Right lobe of liver (tissue), 6 donors: ENCODE data around the gene TGM2. TPM values are rescaled to one million over a fixed set of nuclear protein-coding genes. Genes with fewer than 3 reads are reported as not detected.

Experiments used
- ATAC-seq, 4 donors: fragments of 200-7000 bp; cut with Tn5 transposase; one replicate each; pipeline ENCODE4 v1.9.1; 2020; ENCODE audit warnings: mild to moderate bottlenecking in 4 of 4, moderate library complexity in 4 of 4
- DNase-seq, 3 donors: peaks; one replicate each; pipeline ENCODE4 v3.0.0-alpha.2; 2020
- H3K27ac ChIP-seq, 3 donors: fragments of 200-600 bp; one replicate each; pipeline ENCODE4 v1.8.0; 2022
- H3K27me3 ChIP-seq, 2 donors: fragments of 200-600 bp; one replicate each; pipeline ENCODE4 v1.8.0; 2022
- H3K36me3 ChIP-seq, 4 donors: fragments of 200-600 bp; sonication (generic) in 1 of 4; one replicate each; pipeline versions ENCODE4 v1.5.1 to v1.8.0; 2017 to 2022; ENCODE audit warnings: control low read depth in 1 of 4
- H3K4me1 ChIP-seq, 4 donors: fragments of 200-600 bp; sonication (generic) in 1 of 4; one replicate each; pipeline versions ENCODE4 v1.5.1 to v1.8.0; 2017 to 2022; ENCODE audit warnings: control low read depth in 1 of 4
- H3K4me3 ChIP-seq, 3 donors: fragments of 200-600 bp; one replicate each; pipeline ENCODE4 v1.8.0; 2022
- H3K9me3 ChIP-seq, 4 donors: fragments of 200-600 bp; sonication (generic) in 1 of 4; one replicate each; pipeline versions ENCODE4 v1.5.1 to v1.8.0; 2017 to 2022; ENCODE audit warnings: control low read depth in 1 of 4
- POLR2A ChIP-seq: fragments of 450-650 bp; IDR thresholded peaks from one replicate; pipeline ENCODE4 v1.6.1; 2017; ENCODE audit warnings: antibody characterized with exemption, mild to moderate bottlenecking
- WGBS: methylation state at CpG from one replicate; pipeline ENCODE4 v1.1.6; 2018; ENCODE audit warnings: low coverage, low lambda C conversion rate; ENCODE audit not compliant: insufficient coverage; ENCODE audit errors: missing lambda C conversion rate; 5-methylcytosine and 5-hydroxymethylcytosine counted together
- intact Hi-C, 2 donors: fragments of 100-400 bp; cut with DNase I; formaldehyde crosslinking; loops; one replicate each; pipeline versions ENCODE4 v1.11.2 to v1.14.1; 2022
- total RNA-seq, 6 experiments: library from RNA; depleted of rRNA in 2 of 6; stranded (reverse); fragments of >200 nt in 2 of 6; fragmentation: NEBNext Ultra II Directional in 3 of 6; extraction: Animal tissue kit (Norgen Biotek cat#: 25700) in 3 of 6; gene quantifications; one replicate each; pipeline versions ENCODE4 v1.1.0 to v1.2.4, GENCODE V29; 2016 to 2023
- TF ChIP-seq, protein P1 (sequence below), 4 donors: fragments of 200-600 bp in 3 of 4; fragments of 450-650 bp in 1 of 4; IDR thresholded peaks; one replicate each; pipeline versions ENCODE4 v1.5.1 to v1.8.0; 2016 to 2022; ENCODE audit warnings: antibody characterized with exemption in 4 of 4, mild to moderate bottlenecking in 2 of 4
- donor health status: DM: no; HTN: yes; CAD: no.
- donor health status: DM: no; HTN: no; CAD: no.
- donor health status: DM: no; HTN: no; CAD: no.
- donor health status: DM: no; HTN: yes; CAD: no.
- donor health status: DM: no; HTN: yes; CAD: no.

TGM2 gene
- total RNA-seq, 6 experiments from 2014 or later, result 135 to 940 (median 474) TPM

DNA sequence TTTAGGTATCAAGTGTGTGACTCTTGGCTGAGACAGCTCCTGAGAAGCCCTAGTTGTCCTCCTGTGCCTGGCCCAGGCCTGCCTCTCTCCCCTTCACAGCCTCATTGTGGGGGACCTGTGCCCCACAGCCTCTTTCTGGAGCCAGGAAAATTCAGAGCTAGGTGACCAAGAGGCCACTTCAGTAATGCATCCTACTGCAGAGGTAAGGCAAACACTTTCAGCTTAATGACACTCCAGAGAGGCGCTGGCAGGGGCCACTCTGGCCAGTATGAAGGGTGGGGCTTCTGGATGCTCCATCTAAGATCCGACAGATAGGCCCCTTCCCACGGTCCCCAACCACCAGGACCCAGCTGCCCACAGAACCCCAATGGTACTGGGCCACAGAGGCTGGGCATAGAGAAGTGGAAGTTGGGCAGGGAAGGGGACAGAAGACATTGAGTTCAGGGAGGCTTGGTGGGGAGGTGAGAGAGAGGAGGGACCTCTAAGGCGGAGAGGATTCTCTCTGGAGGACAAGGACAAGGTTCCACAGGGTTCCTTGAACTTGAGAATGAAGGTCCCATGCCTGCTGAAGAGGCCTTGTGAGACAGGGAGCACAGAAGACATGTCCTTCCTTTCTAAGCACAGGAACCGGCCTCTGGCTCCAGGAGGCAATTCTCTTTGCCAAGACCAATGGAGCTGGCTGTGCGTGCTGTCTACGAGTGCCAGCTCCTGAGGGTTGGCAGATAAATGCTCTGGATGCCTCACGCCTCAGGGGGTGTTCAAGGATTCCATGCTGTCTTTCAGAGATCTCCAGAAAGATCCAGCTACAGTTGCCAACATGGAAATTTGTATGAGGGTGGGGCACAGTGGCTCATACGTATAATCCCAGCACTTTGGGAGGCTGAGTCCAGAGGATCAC lies 46.4 kb upstream of the TGM2 start:
- Histone ChIP-seq H3K9me3 (no peaks in the 10 kb centered on the region), H3K36me3 (no peaks in the 10 kb centered on the region), H3K27ac (no peak overlapping the region), H3K27me3 (no peaks in the 10 kb centered on the region), H3K4me3 (no peak overlapping the region), H3K4me1 (no peaks in the 10 kb centered on the region)
- TF ChIP-seq, protein P1, sequence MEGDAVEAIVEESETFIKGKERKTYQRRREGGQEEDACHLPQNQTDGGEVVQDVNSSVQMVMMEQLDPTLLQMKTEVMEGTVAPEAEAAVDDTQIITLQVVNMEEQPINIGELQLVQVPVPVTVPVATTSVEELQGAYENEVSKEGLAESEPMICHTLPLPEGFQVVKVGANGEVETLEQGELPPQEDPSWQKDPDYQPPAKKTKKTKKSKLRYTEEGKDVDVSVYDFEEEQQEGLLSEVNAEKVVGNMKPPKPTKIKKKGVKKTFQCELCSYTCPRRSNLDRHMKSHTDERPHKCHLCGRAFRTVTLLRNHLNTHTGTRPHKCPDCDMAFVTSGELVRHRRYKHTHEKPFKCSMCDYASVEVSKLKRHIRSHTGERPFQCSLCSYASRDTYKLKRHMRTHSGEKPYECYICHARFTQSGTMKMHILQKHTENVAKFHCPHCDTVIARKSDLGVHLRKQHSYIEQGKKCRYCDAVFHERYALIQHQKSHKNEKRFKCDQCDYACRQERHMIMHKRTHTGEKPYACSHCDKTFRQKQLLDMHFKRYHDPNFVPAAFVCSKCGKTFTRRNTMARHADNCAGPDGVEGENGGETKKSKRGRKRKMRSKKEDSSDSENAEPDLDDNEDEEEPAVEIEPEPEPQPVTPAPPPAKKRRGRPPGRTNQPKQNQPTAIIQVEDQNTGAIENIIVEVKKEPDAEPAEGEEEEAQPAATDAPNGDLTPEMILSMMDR (IDR thresholded peaks at IDR 0.05), result no peak
- TF ChIP-seq POLR2A, result no peak
- DNase-seq (no peak), ATAC-seq (no peak)
- intact Hi-C loops, result no loop called here
- 70% methylated on average over 7 of the region's 9 CpGs for WGBS

DNA sequence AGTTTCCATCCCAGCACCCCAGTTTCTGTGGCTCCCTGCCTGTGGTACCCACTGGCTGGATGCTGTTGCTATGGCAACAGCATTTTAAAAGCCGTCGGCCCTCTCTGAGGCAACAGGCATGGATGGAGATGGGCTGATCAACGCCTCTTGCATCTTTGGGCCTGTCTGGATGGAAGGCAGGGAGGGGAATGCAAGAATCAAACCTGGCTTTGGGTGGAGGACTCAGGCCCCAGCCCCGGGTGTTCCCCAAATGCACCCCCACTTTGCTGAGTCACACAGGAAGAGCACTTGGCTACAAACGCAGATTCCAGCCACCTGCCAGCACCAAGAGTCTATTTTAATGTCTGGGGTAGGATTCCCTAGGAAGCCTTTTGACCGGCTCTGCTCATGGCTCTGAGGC lies 45.7 kb upstream of the TGM2 start:
- H3K4me1 ChIP-seq, result no peaks in the 10 kb centered on the region
- intact Hi-C loops, result no loop called here
- TF ChIP-seq, protein P1 (IDR thresholded peaks at IDR 0.05), result no peak
- TF ChIP-seq POLR2A, result no peak
- H3K9me3 ChIP-seq, result no peaks in the 10 kb centered on the region
- DNase-seq (no peak), ATAC-seq (no peak)
- H3K27ac ChIP-seq, result no peak overlapping the region
- no peak overlapping the region for H3K4me3 ChIP-seq
- H3K36me3 ChIP-seq, result no peaks in the 10 kb centered on the region
- WGBS, result 60% methylated on average over 1 of the region's 6 CpGs
- no peaks in the 10 kb centered on the region for H3K27me3 ChIP-seq

DNA sequence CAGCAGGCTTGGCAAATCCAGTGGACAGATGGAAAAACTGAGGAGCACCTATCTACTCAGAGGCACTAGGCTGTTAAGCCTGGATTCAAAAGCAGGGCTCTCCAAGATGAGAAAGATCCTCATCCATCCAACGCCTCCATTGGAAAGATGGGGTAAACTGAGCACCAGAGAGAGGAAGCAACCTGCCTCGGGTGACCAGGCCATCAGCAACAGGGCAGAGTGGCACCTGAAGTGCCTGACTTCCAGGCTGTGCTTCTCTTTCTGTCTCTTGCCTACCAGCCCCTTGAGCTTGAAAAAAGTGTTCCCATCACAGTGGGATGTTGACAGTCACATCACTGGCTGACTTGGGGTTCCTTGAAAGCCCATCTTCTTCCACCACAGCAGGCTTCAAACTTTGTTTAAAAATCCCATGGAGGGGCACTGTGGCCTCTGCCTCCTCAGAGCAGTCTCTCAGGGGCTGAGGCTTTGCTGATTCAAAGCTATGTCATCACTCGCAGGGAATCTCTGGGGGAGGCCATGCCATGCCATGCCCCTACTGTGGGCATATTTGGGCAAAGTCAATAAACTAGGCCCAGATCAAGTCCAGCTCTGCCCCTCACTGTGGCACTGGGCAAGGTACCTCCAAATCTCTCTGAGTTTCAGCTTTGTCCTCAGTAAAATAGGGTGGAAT lies 44.8 kb upstream of the TGM2 start:
- intact Hi-C loops, result no loop called here
- 64% methylated on average over 2 of the region's 3 CpGs for WGBS
- Histone ChIP-seq H3K27ac (no peak overlapping the region), H3K9me3 (no peaks in the 10 kb centered on the region), H3K27me3 (no peaks in the 10 kb centered on the region), H3K4me1 (no peaks in the 10 kb centered on the region), H3K36me3 (no peaks in the 10 kb centered on the region), H3K4me3 (no peak overlapping the region)
- TF ChIP-seq POLR2A, result no peak
- TF ChIP-seq, protein P1 (IDR thresholded peaks at IDR 0.05), result no peak
- DNase-seq (no peak), ATAC-seq (no peak)

DNA sequence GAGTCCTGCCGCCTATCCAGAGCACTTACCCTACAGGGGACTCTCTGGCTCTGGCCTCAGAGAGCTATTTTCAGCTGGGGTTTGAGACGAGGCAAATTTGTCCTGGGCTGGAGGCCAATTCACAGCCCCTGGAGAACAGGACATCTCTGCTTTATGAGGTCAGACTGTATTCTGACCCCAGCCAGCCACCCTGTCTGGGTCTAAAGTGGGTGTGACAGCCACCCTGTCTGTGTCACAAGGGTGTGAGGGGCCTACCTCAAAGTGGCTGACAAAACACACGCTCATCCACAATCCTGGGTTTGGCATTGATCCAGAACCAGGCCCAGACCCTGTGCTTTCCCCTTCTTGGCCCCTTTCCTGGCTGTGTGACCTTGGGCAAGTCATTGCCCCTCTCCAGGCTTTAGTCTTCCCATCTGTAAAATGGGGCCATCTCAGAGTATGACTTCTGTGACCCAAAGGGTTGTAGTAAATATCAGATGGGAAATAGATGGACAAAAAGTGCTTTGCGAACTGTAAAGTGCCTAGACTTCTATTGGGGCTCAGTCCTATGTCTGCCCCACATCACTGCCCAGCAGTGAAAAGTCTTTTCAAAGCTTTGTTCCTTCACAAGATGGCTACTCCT lies 44.1 kb upstream of the TGM2 start:
- Histone ChIP-seq H3K4me3 (no peak overlapping the region), H3K9me3 (no peaks in the 10 kb centered on the region), H3K27me3 (no peaks in the 10 kb centered on the region), H3K4me1 (no peaks in the 10 kb centered on the region), H3K27ac (no peak overlapping the region), H3K36me3 (no peaks in the 10 kb centered on the region)
- no peak for ATAC-seq
- 78% methylated on average over 2 of the region's 4 CpGs for WGBS
- TF ChIP-seq, protein P1 (IDR thresholded peaks at IDR 0.05), result no peak
- no peak for TF ChIP-seq POLR2A
- intact Hi-C loops, result no loop called here
- DNase-seq, result peak in 1 of 3 donors; percentile 35
